Stomach (tissue), 4 donors: ENCODE data around the gene TEX47.

Experiments used
- EP300 ChIP-seq: sonication (generic); formaldehyde crosslinking; IDR thresholded peaks from one replicate; pipeline ENCODE4 v1.6.1; 2017; ENCODE audit warnings: antibody characterized with exemption
- POLR2A ChIP-seq, 4 donors: fragments of 450-650 bp; IDR thresholded peaks; one replicate each; pipeline ENCODE4 v1.6.1; 2016; ENCODE audit warnings: antibody characterized with exemption in 4 of 4, control low read depth in 2 of 4, mild to moderate bottlenecking in 1 of 4, moderate library complexity in 1 of 4
- TF ChIP-seq, protein P1 (sequence below), 7 experiments: fragments of 450-650 bp in 4 of 7; fragments of 200-600 bp in 3 of 7; sonication (generic) in 3 of 7; IDR thresholded peaks; one replicate each; pipeline ENCODE4 v1.5.1; 2016 to 2019; ENCODE audit warnings: antibody characterized with exemption in 7 of 7, control low read depth in 2 of 7, mild to moderate bottlenecking in 1 of 7

DNA sequence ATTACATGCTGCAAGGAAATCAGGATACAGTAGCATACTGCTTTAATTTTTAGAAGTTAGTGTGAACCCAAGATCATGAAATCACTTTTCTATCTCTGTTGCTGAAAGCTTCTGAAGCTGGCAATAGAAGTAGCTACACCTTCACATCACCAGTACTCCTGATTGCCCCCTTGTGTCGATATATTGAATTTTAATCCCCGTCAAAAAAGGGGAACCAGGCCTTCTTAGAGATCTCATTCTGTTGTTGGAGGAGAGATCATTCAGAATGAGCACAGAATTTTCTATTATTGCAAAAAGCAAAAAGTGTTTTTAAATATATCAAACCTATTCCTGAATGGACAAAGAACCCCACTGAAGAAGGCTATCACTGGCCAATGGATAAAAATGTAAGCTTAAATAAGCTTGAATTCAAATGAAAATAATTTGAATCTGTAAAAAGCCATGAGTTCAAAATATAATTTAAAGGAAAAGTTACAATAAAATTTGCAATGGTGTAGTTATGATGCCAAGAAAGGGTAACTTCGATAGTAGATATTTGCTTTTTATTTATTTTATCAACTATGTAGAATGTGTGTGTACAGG, 39.7 kb upstream of the TEX47 start:
- TF ChIP-seq EP300 (no peak), POLR2A (IDR thresholded peaks at IDR 0.05) (no peak)
- TF ChIP-seq, protein P1, sequence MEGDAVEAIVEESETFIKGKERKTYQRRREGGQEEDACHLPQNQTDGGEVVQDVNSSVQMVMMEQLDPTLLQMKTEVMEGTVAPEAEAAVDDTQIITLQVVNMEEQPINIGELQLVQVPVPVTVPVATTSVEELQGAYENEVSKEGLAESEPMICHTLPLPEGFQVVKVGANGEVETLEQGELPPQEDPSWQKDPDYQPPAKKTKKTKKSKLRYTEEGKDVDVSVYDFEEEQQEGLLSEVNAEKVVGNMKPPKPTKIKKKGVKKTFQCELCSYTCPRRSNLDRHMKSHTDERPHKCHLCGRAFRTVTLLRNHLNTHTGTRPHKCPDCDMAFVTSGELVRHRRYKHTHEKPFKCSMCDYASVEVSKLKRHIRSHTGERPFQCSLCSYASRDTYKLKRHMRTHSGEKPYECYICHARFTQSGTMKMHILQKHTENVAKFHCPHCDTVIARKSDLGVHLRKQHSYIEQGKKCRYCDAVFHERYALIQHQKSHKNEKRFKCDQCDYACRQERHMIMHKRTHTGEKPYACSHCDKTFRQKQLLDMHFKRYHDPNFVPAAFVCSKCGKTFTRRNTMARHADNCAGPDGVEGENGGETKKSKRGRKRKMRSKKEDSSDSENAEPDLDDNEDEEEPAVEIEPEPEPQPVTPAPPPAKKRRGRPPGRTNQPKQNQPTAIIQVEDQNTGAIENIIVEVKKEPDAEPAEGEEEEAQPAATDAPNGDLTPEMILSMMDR (IDR thresholded peaks at IDR 0.05), result peak in 2 of 7 experiments; percentile 29 to 30
